GM19043 (cell line): ENCODE data around the gene NFIL3.
"Not testable (repeated sequence)": the region's sequence is repeated elsewhere in the genome, so short reads cannot be mapped to it uniquely, and the experiment has no call there.

ENCODE experiments used
- ATAC-seq: cut with Tn5 transposase; IDR thresholded peaks from one replicate; pipeline ENCODE4 v1.9.1; 2021; ENCODE audit warnings: low read depth; ENCODE audit not compliant: unreplicated experiment

The NFIL3 gene

DNA sequence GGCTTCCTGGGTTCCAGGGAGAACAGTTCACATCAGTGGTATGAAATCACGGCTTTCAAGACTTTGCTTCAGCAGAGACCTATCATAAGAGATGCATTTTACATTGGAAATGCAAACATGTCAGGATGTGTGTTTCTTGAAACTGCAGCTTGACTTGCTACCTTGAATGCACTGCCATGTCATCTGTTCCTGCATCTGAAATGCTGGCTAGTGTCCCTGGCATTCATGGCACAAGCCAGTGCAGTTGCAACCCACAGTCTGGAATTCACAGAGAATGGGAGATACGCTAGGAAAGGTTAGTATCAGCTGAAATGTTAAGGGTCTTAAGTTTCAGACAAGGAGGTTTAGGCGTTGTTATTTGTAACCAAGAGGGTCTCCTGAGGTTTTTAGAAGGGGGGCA, 24.7 kb downstream of the NFIL3 start:
- no peak for ATAC-seq

DNA sequence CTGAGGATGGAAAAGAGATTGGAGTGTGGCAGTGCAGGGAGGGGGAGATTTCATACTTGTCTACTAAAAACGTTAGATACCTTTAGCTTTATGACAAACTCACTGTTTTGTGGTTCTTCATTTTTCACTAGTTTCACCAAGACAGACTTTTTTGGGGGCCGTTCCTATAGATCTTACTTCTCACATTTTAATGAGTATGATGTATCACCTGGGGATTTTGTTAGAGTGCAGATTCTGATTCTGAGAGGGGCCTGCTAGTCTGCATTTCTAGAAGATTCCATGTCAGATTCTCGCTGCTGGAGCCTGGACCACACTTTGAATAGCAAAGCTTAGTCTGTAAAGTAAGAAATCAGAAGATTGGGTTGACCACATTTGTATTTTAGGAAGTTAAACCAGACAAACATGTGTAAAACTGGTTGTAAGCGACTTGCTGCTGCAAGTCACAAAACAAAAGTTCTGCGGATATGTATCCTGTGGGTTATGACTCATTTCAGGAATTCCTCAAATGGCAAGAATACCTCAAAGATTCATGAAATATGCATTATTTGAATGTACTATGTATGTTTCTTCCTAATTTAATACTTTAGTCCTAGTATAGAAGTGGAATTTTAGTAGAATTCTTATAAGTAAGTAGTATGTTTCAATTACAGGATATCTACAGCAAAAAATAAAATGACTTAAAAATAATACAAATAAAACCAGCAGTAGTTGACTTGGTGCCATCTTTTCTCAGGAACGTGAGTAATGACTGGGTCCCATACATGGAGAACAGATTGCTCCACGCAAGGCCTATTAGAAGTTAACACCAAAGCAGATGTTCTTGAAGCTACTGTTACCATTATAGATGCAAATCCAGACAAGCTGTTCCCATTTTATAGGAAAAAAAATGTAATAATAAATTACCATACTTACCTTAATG, 27.8 kb downstream of the NFIL3 start:
- peak; percentile 74 for ATAC-seq

DNA sequence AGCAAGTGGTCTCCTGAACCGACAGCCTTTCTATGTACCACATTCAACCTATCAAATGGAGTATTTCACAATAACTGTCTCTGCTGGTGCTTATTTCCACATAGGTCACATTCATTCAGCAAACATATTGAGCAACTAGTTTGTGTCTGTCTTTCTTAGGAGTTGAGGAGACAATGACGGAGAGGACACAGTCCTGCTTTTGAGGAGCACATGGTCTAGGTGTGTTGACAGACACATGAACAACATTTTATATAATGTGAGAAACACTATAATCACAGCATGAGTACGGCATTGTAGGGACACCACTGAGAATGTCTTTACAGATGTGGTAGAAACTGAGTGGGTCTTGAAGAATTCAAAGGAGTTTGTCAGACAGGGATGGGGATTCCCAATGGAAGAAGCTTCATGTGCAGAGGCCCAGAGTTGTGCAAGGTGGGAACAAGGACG, 28.5 kb downstream of the NFIL3 start:
- ATAC-seq = no peak

- no peak for ATAC-seq
Measured at GRCh38 chr9:91393826-91394225, 29.8 kb downstream of the NFIL3 start.

GRCh38 chr9:91392435-91392834, 31.2 kb downstream of the NFIL3 start:
- no peak for ATAC-seq

GRCh38 chr9:91391818-91392217, 31.8 kb downstream of the NFIL3 start:
- ATAC-seq = no peak

GRCh38 chr9:91391412-91391811, 32.2 kb downstream of the NFIL3 start:
- no peak for ATAC-seq

GRCh38 chr9:91389686-91390085, 33.9 kb downstream of the NFIL3 start:
- ATAC-seq = not testable (repeated sequence)

GRCh38 chr9:91386765-91387164, 36.9 kb downstream of the NFIL3 start:
- no peak for ATAC-seq

DNA sequence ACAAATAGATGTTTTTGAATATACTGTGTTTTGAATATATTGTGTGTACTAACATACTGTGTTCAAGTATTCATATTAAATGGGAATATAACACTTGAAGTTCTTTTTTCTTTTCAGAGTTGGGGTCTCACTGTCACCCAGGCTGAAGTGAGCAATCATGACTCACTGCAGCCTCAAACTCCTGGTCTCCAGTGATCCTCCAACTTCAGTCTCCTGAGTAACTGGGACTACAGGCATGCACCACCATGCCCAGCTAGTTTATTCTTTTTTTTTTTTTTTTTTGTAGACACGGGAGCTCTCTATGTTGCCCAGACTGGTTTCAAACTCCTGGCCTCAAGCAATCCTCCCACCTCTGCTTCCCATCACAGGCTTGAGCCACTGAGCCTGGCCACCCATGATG, 38.7 kb downstream of the NFIL3 start:
- ATAC-seq = no peak

- ATAC-seq = no peak
Measured at GRCh38 chr9:91383577-91383976, 40.1 kb downstream of the NFIL3 start.

GRCh38 chr9:91382298-91382697, 41.3 kb downstream of the NFIL3 start:
- ATAC-seq = no peak

- no peak for ATAC-seq
Measured at GRCh38 chr9:91379426-91379825, 44.2 kb downstream of the NFIL3 start.

DNA sequence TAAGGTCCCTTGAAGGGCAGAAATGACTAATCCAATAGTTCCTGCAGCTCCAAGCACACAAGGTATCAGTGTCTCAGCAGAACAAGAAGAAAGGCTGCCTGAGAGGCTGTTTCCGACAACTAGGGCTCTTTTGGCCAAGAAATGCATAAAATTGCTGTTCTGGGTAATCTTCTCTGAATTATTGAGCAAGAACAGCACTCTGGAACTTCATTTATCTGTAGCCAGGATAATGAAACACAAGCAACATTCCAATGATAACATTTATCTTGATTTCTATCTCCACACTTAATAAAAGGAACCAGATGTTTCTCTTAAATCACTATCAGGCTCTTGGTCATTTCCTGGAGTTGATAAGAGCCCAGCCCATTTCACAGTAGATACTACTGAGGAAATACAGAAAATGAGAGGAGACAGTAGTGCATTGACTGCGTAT, 44.9 kb downstream of the NFIL3 start:
- ATAC-seq = no peak

DNA sequence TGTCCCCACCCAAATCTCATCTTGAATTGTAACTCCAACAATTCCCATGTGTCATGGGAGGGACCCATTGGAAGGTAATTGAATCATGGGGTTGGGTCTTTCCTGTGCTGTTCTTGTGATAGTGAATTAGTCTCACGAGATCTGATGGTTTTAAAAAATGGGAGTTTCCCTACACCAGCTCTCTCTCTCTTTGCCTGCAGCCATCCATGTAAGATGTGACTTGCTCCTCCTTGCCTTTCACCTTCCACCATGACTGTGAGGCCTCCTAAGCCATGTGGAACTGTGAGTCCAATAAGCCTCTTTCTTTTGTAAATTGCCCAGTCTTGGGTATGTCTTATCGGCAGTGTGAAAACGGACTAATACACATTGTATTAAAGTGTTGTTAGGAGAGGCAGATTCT, 45.6 kb downstream of the NFIL3 start:
- not testable (repeated sequence) for ATAC-seq

GRCh38 chr9:91376239-91376638, 47.4 kb downstream of the NFIL3 start:
- no peak for ATAC-seq

GRCh38 chr9:91374939-91375338, 48.7 kb downstream of the NFIL3 start:
- no peak for ATAC-seq

DNA sequence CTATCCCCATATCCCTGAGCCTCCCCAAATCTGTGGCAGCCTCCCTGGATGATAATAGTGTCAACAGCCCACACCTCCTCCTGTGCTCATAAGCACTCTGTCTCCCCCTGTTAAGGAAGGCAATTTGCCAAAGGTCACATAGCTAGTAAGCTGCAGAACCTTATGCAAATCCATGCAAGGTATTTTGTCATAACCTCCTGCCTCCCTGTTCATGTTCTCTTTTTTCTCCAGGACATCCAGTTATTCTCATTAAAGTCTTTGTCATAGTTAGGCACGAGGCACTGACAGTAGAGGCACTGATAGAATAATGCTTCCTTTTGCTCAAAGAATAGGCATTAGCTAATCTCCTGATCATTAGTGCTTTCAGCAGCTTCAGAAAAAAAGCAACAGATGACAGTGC, 51.7 kb downstream of the NFIL3 start:
- no peak for ATAC-seq

DNA sequence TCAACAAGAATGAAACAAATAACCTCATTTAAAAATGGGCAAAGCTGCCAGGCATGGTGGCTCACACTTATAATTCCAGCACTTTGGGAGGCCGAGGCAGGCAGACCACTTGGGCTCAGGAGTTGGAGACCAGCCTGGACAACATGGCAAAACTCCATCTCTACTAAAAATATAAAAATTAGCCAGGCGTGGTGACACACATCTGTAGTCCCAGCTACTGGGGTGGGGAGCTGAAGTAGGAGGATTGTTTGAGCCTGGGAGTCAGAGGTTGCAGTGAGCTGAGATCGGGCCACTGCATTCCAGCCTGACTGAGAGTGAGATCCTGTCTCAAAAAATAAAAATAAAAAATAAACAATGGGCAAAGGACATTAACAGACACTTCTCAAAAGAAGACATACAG, 53.6 kb downstream of the NFIL3 start:
- not testable (repeated sequence) for ATAC-seq

DNA sequence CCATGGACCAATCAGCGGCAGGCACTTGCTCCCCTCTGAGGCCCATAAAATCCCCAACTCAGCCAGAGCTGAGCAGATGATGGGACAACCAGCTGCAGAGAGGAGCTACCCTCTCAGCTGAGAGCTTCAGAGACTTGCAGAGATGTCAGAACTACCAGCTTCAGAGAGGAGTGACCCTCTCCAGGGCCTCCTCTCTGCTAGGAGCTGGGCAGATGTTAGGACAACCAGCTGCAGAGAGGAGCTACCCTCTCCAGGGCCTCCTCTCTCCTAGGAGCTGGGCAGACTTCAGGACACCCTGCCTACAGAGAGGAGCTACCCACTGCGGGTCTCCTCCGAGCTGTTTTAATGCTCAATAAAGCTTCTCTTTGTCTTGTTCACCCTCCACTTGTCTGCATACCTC, 58.9 kb downstream of the NFIL3 start:
- no peak for ATAC-seq

DNA sequence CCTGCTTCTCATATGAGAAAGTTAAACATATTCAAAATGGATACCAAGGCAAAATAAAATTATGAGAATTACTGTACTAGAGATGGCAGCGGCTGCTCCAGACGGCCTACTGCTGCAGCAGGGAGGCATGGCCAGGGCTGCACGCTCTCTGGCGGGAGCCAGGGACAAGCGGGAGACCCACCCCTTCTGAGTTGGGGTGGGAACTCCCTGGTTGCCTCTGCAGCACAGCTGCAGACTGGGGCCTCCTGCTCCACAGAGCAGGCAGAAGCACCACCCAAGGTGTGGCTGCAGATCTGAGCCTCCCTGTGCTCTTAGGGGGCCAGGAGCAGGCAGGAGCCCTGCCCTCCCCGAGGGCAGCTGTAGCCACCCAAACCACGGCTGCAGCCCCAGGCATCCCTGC, 59.6 kb downstream of the NFIL3 start:
- ATAC-seq = no peak

GRCh38 chr9:91362051-91362611, 61.5 kb downstream of the NFIL3 start:
- ATAC-seq = peak; percentile 9
